K562 (cell line): ENCODE results near the gene HOXC10. TPM values are rescaled to one million over a fixed set of nuclear protein-coding genes. Genes with fewer than 3 reads are reported as not detected.

ENCODE experiments used
- ATAC-seq: fragments of 200-7000 bp; cut with Tn5 transposase; 3 replicates; pipeline ENCODE4 v1.9.1; 2020; ENCODE audit warnings: moderate library complexity
- BruUV-seq: library from RNA; stranded (reverse); fragments of 400-500 nt; replicated peaks from 2 replicates; lab custom pipeline; 2021; lab: Mats Ljungman, UMichigan
- CTCF ChIA-PET: fragments of 300-600 bp; formaldehyde crosslinking; extraction: SDS; loops from one replicate; lab custom pipeline; 2021; ENCODE audit warnings: low intra/inter-chr PET ratio; lab: Yijun Ruan, JAX
- POLR2A ChIA-PET: fragments of 300-600, 350-650 bp; sonication (Branson Sonifier 250); formaldehyde crosslinking; extraction: SDS; loops from one replicate; lab custom pipeline; 2021; ENCODE audit warnings: antibody characterized with exemption, inconsistent platforms; lab: Yijun Ruan, JAX
- DNase-seq, 4 experiments: peaks; one replicate each; pipeline versions ENCODE4 v3.0.0 to v3.0.0-alpha.2; 2011 to 2018; ENCODE audit warnings: low spot score in 3 of 4, mixed read lengths in 3 of 4; ENCODE audit errors: extremely low read depth in 1 of 4
- FAIRE-seq: peaks from 2 replicates; lab custom pipeline; 2011; peaks lifted over from hg19 to GRCh38; lab: Jason Lieb, UNC
- H2AFZ ChIP-seq: 2 replicates; pipeline ENCODE4 v1.6.0; 2011; ENCODE audit warnings: low read depth, low read length, control low read depth, inconsistent platforms
- H3K27ac ChIP-seq: fragments of 200-600 bp; 3 replicates; pipeline ENCODE4 v1.8.0; 2011; ENCODE audit warnings: low read depth, mild to moderate bottlenecking, control low read depth, inconsistent platforms, low read length, moderate library complexity, mixed read lengths; ENCODE audit errors: extremely low read depth
- H3K27me3 ChIP-seq, 2 experiments: fragments of 300-600 bp in 1 of 2; 2 replicates in 1 of 2; 3 replicates in 1 of 2; pipeline versions ENCODE4 v1.6.0 to v1.8.0; 2011; ENCODE audit warnings: inconsistent platforms in 2 of 2, low read length in 2 of 2, mild to moderate bottlenecking in 1 of 2, mixed read lengths in 1 of 2, moderate library complexity in 1 of 2; ENCODE audit not compliant: control insufficient read depth in 2 of 2, insufficient read depth in 2 of 2
- H3K36me3 ChIP-seq: fragments of 300-600 bp; 3 replicates; pipeline ENCODE4 v1.8.0; 2011; ENCODE audit warnings: mild to moderate bottlenecking, low read length, inconsistent platforms; ENCODE audit not compliant: control insufficient read depth, insufficient read depth
- H3K4me1 ChIP-seq, 2 experiments: fragments of 200-600 bp in 1 of 2; replicated peaks in 1 of 2; 2 replicates in 1 of 2; 3 replicates in 1 of 2; pipeline versions ENCODE4 v1.5.1 to v1.8.0; 2011; ENCODE audit warnings: inconsistent platforms in 2 of 2, low read length in 2 of 2, mild to moderate bottlenecking in 1 of 2, mixed read lengths in 1 of 2, moderate library complexity in 1 of 2; ENCODE audit not compliant: control insufficient read depth in 2 of 2, insufficient read depth in 2 of 2
- H3K4me2 ChIP-seq: 2 replicates; pipeline ENCODE4 v1.6.1; 2011; ENCODE audit warnings: low read length, control low read depth, inconsistent platforms, mixed read lengths; ENCODE audit not compliant: insufficient read depth
- H3K4me3 ChIP-seq: fragments of 200-600 bp; sonication (generic), shearing (Covaris generic); 2 replicates; pipeline ENCODE4 v1.5.1; 2016; ENCODE audit warnings: control low read depth, inconsistent platforms
- H3K79me2 ChIP-seq: fragments of 200-600 bp; 3 replicates; pipeline ENCODE4 v1.8.0; 2011; ENCODE audit warnings: low read length, inconsistent platforms; ENCODE audit not compliant: control insufficient read depth, insufficient read depth
- H3K9ac ChIP-seq, 2 experiments: 2 replicates each; pipeline versions ENCODE4 v1.6.0 to v1.6.1; 2011; ENCODE audit warnings: low read depth in 2 of 2, low read length in 2 of 2, control low read depth in 1 of 2, inconsistent platforms in 1 of 2, mild to moderate bottlenecking in 1 of 2, mixed read lengths in 1 of 2; ENCODE audit not compliant: insufficient read depth in 1 of 2
- H3K9me1 ChIP-seq: one replicate; pipeline ENCODE4 v1.6.0; 2011; ENCODE audit warnings: inconsistent platforms, mild to moderate bottlenecking, low read length, moderate library complexity; ENCODE audit not compliant: control insufficient read depth, insufficient read depth
- H3K9me3 ChIP-seq: replicated peaks from 2 replicates; pipeline ENCODE4 v1.5.1; 2011; ENCODE audit warnings: low read depth, low read length, inconsistent platforms; ENCODE audit not compliant: control insufficient read depth, insufficient read depth
- H4K20me1 ChIP-seq: replicated peaks from 2 replicates; pipeline ENCODE4 v1.6.1; 2011; ENCODE audit warnings: low read length, inconsistent platforms, mixed read lengths; ENCODE audit not compliant: control insufficient read depth, insufficient read depth
- ERF ChIP-seq: fragments of 450-650 bp; formaldehyde crosslinking; IDR thresholded peaks from 2 replicates; pipeline ENCODE4 v1.4.0; 2020; ENCODE audit warnings: mild to moderate bottlenecking, mixed read lengths
- LCOR ChIP-seq: sonication (generic); formaldehyde crosslinking; IDR thresholded peaks from 2 replicates; pipeline ENCODE4 v1.8.0; 2022; ENCODE audit warnings: mild to moderate bottlenecking, missing genetic modification reagents
- POLR2AphosphoS5 ChIP-seq: IDR thresholded peaks from 2 replicates; pipeline ENCODE4 v1.6.1; 2011; ENCODE audit warnings: mild to moderate bottlenecking, low read depth, low read length, moderate library complexity; ENCODE audit not compliant: control insufficient read depth, insufficient read depth
- POLR2G ChIP-seq: fragments of 200-400 bp; formaldehyde crosslinking; IDR thresholded peaks from 2 replicates; pipeline ENCODE4 v1.6.1; 2017; ENCODE audit warnings: low read depth, mild to moderate bottlenecking, antibody characterized with exemption, low read length, moderate library complexity
- ZNF133 ChIP-seq: fragments of 250-450 bp; sonication (Bioruptor Pico); IDR thresholded peaks from 2 replicates; pipeline ENCODE4 v1.4.0; 2020; ENCODE audit warnings: mild to moderate bottlenecking
- WGBS: fragments of 100-300 bp; shearing (Covaris generic); methylation state at CpG from one replicate; pipeline ENCODE4 v1.1.6; 2016; ENCODE audit warnings: low coverage, mixed read lengths; ENCODE audit not compliant: insufficient coverage; ENCODE audit errors: missing lambda C conversion rate; 5-methylcytosine and 5-hydroxymethylcytosine counted together
- in situ Hi-C: fragments of 300-500 bp; cut with MboI; formaldehyde crosslinking; loops from 4 replicates; pipeline ENCODE4 v1.15.0; 2018; ENCODE audit warnings: inconsistent platforms, mixed read lengths
- intact Hi-C: fragments of 100-400 bp; cut with micrococcal nuclease; formaldehyde crosslinking; loops from 2 replicates; pipeline ENCODE4 v1.14.2; 2022
- polyA plus RNA-seq, 8 experiments: library from polyadenylated mRNA; depleted of rRNA in 4 of 8; stranded (reverse) in 5 of 8; unstranded in 3 of 8; fragments of >200 nt; fragmentation: Nextera tagmentation in 2 of 8; fragmentation: Illumina TruSeq in 1 of 8; extraction: Ambion mirVana in 2 of 8; extraction: Trizol in 1 of 8; gene quantifications; 2 replicates each; pipeline versions ENCODE4 v1.2.1 to v1.2.3, GENCODE V29; 2011 to 2014; ENCODE audit warnings: inconsistent platforms in 1 of 8, missing spikeins in 1 of 8
- total RNA-seq, 7 experiments: library from RNA; depleted of rRNA in 6 of 7; stranded (reverse); fragments of >200 nt in 6 of 7; fragmentation: Illumina TruSeq in 2 of 7; extraction: Trizol in 2 of 7; gene quantifications; 2 replicates each; pipeline versions ENCODE4 v1.2.1 to v1.2.3, GENCODE V29; 2011 to 2021; ENCODE audit warnings: low replicate concordance in 1 of 7
- TF ChIP-seq, protein P1 (sequence below), 2 experiments: fragments of 450-650 bp; IDR thresholded peaks; 2 replicates each; pipeline ENCODE4 v1.6.1; 2016
- TF ChIP-seq, protein P2 (sequence below): fragments of 250-450 bp; sonication (Bioruptor Pico); IDR thresholded peaks from 2 replicates; pipeline ENCODE4 v1.5.1; 2021; ENCODE audit warnings: mild to moderate bottlenecking
- TF ChIP-seq, protein P3 (sequence below): fragments of 450-650 bp; IDR thresholded peaks from 2 replicates; pipeline ENCODE4 v1.6.1; 2016; ENCODE audit warnings: mild to moderate bottlenecking, moderate library complexity

The HOXC10 gene
- total and polyA plus RNA-seq, 9 of the 15 experiments (the other 6 are each of a cell fraction or from before 2014, with no cell fraction given), result 0.13 to 0.77 (median 0.35) TPM; not detected in 2

DNA sequence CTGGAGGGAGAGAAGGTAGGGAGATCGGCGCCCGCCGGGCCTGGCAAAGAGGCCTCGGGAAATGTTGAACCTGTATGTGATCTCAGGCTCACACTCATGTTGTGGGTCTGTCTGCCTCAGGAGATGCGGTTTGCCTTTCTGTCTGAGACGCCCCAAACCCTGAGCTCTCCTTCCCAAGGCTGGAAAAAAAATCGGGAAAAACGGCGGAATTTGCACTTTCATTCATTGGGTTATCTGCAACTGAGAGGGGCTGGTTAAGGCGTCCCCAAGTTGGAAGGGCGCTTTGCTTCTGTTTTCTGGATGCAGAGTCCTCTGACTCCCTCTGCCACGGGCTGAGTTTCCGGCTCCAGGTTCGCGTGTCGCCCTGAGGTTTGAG is 10.0 kb downstream of the HOXC10 start:
- no peaks in the 10 kb centered on the region for H3K9me3 ChIP-seq
- 0% methylated on average over 17 of the region's 17 CpGs for WGBS
- BruUV-seq, result TSS peak; percentile 40
- H3K9ac ChIP-seq, result peak overlapping the region; percentile 87 to 96
- peaks cover 0 to 10% of the 10 kb centered on the region in 2 experiments; a peak in 2 of 5 replicates for H3K27me3 ChIP-seq
- H3K79me2 ChIP-seq, result peaks cover 33% of the 10 kb centered on the region
- H3K36me3 ChIP-seq, result no peaks in the 10 kb centered on the region
- DNase-seq (no peak), FAIRE-seq (no peak), ATAC-seq (no peak)
- no peaks in the 10 kb centered on the region for H4K20me1 ChIP-seq
- peak overlapping the region; percentile 92 for H3K4me2 ChIP-seq
- CTCF ChIA-PET, result no interaction called here
- peaks cover 35 to 70% of the 10 kb centered on the region in 2 experiments for H3K4me1 ChIP-seq
- peak overlapping the region; percentile 61 for H3K4me3 ChIP-seq
- no peaks in the 10 kb centered on the region for H3K9me1 ChIP-seq
- peak overlapping the region; percentile 94 for H3K27ac ChIP-seq
- intact Hi-C loops (no loop called here), in situ Hi-C loops (no loop called here)
- H2AFZ ChIP-seq, result peak overlapping the region; percentile 93
- POLR2A ChIA-PET, result interaction anchor here (0.5 to 1.9 kb wide), 5 partner anchors 24 to 403 kb away, joined by 3 to 4 read pairs (median 3); no protein-coding TSS in a partner anchor
- TF ChIP-seq, protein P1, sequence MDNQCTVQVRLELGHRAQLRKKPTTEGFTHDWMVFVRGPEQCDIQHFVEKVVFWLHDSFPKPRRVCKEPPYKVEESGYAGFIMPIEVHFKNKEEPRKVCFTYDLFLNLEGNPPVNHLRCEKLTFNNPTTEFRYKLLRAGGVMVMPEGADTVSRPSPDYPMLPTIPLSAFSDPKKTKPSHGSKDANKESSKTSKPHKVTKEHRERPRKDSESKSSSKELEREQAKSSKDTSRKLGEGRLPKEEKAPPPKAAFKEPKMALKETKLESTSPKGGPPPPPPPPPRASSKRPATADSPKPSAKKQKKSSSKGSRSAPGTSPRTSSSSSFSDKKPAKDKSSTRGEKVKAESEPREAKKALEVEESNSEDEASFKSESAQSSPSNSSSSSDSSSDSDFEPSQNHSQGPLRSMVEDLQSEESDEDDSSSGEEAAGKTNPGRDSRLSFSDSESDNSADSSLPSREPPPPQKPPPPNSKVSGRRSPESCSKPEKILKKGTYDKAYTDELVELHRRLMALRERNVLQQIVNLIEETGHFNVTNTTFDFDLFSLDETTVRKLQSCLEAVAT (IDR thresholded peaks at IDR 0.05), result peak in 1 of 2 experiments; percentile 7; a peak in 1 of 4 replicates
- 0 out of 2 replicates have a peak, but pooled peaks have one; percentile 5 for TF ChIP-seq LCOR (CRISPR knock-in tag)
- TF ChIP-seq POLR2G, result no peak
- TF ChIP-seq, protein P2, sequence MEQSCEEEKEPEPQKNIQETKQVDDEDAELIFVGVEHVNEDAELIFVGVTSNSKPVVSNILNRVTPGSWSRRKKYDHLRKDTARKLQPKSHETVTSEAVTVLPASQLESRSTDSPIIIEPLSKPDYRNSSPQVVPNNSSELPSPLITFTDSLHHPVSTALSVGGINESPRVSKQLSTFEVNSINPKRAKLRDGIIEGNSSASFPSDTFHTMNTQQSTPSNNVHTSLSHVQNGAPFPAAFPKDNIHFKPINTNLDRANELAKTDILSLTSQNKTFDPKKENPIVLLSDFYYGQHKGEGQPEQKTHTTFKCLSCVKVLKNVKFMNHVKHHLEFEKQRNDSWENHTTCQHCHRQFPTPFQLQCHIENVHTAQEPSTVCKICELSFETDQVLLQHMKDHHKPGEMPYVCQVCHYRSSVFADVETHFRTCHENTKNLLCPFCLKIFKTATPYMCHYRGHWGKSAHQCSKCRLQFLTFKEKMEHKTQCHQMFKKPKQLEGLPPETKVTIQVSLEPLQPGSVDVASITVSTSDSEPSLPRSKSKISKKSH, result no peak
- TF ChIP-seq POLR2AphosphoS5, result no peak
- no peak for TF ChIP-seq ZNF133 (CRISPR knock-in tag)
- TF ChIP-seq, protein P3, sequence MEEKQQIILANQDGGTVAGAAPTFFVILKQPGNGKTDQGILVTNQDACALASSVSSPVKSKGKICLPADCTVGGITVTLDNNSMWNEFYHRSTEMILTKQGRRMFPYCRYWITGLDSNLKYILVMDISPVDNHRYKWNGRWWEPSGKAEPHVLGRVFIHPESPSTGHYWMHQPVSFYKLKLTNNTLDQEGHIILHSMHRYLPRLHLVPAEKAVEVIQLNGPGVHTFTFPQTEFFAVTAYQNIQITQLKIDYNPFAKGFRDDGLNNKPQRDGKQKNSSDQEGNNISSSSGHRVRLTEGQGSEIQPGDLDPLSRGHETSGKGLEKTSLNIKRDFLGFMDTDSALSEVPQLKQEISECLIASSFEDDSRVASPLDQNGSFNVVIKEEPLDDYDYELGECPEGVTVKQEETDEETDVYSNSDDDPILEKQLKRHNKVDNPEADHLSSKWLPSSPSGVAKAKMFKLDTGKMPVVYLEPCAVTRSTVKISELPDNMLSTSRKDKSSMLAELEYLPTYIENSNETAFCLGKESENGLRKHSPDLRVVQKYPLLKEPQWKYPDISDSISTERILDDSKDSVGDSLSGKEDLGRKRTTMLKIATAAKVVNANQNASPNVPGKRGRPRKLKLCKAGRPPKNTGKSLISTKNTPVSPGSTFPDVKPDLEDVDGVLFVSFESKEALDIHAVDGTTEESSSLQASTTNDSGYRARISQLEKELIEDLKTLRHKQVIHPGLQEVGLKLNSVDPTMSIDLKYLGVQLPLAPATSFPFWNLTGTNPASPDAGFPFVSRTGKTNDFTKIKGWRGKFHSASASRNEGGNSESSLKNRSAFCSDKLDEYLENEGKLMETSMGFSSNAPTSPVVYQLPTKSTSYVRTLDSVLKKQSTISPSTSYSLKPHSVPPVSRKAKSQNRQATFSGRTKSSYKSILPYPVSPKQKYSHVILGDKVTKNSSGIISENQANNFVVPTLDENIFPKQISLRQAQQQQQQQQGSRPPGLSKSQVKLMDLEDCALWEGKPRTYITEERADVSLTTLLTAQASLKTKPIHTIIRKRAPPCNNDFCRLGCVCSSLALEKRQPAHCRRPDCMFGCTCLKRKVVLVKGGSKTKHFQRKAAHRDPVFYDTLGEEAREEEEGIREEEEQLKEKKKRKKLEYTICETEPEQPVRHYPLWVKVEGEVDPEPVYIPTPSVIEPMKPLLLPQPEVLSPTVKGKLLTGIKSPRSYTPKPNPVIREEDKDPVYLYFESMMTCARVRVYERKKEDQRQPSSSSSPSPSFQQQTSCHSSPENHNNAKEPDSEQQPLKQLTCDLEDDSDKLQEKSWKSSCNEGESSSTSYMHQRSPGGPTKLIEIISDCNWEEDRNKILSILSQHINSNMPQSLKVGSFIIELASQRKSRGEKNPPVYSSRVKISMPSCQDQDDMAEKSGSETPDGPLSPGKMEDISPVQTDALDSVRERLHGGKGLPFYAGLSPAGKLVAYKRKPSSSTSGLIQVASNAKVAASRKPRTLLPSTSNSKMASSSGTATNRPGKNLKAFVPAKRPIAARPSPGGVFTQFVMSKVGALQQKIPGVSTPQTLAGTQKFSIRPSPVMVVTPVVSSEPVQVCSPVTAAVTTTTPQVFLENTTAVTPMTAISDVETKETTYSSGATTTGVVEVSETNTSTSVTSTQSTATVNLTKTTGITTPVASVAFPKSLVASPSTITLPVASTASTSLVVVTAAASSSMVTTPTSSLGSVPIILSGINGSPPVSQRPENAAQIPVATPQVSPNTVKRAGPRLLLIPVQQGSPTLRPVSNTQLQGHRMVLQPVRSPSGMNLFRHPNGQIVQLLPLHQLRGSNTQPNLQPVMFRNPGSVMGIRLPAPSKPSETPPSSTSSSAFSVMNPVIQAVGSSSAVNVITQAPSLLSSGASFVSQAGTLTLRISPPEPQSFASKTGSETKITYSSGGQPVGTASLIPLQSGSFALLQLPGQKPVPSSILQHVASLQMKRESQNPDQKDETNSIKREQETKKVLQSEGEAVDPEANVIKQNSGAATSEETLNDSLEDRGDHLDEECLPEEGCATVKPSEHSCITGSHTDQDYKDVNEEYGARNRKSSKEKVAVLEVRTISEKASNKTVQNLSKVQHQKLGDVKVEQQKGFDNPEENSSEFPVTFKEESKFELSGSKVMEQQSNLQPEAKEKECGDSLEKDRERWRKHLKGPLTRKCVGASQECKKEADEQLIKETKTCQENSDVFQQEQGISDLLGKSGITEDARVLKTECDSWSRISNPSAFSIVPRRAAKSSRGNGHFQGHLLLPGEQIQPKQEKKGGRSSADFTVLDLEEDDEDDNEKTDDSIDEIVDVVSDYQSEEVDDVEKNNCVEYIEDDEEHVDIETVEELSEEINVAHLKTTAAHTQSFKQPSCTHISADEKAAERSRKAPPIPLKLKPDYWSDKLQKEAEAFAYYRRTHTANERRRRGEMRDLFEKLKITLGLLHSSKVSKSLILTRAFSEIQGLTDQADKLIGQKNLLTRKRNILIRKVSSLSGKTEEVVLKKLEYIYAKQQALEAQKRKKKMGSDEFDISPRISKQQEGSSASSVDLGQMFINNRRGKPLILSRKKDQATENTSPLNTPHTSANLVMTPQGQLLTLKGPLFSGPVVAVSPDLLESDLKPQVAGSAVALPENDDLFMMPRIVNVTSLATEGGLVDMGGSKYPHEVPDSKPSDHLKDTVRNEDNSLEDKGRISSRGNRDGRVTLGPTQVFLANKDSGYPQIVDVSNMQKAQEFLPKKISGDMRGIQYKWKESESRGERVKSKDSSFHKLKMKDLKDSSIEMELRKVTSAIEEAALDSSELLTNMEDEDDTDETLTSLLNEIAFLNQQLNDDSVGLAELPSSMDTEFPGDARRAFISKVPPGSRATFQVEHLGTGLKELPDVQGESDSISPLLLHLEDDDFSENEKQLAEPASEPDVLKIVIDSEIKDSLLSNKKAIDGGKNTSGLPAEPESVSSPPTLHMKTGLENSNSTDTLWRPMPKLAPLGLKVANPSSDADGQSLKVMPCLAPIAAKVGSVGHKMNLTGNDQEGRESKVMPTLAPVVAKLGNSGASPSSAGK, result peak; percentile 49
- TF ChIP-seq ERF (CRISPR knock-in tag), result no peak
